G401.6 (cell line): ENCODE data around the gene MUC5AC.
"Not testable (repeated sequence)": the region's sequence is repeated elsewhere in the genome, so short reads cannot be mapped to it uniquely, and the experiment has no call there.

Experiments
- FAIRE-seq: peaks from 2 replicates; lab custom pipeline; 2012; peaks lifted over from hg19 to GRCh38; lab: Jason Lieb, UNC

MUC5AC gene

DNA sequence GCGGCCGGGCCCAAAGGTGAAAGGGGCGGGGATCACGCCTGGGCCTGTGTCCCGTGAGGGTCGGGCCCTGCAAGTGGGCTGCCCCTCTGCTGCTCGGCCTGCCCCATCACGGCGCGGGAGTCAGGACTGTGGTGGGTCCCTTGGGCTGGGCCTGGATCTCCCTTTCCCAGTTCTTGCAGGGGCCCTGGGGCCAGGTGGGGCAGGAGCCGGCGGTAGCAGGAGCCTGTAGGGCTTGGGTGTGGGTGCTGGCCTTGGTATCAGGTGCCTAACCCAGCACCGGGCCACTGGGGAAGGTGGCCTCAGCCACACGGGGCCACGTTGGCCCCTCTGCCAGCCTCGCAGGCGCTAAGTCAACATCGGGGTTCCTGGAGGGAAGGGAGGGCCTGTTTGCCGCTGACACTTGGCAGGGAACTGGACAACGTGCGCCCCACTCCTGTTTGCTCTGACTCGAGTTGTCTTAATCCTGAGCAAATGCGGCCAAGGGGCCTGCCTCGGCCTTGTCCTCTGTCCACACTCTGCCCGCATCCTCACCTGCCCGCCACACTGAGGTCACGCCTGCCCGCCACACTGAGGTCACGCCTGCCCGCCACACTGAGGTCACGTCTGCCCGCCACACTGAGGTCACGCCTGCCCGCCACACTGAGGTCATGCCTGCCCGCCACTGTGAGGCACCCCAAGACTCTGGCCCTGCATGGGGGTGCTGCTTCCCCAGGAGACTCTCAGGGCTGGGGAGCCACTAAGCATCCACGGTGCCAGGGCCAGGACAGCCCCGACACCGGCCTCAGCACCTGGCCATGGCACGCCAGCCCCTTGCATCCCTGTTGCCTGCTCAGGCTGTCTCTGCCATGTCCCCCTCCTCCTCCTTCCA, 50.9 kb downstream of the MUC5AC start:
- FAIRE-seq: no peak

DNA sequence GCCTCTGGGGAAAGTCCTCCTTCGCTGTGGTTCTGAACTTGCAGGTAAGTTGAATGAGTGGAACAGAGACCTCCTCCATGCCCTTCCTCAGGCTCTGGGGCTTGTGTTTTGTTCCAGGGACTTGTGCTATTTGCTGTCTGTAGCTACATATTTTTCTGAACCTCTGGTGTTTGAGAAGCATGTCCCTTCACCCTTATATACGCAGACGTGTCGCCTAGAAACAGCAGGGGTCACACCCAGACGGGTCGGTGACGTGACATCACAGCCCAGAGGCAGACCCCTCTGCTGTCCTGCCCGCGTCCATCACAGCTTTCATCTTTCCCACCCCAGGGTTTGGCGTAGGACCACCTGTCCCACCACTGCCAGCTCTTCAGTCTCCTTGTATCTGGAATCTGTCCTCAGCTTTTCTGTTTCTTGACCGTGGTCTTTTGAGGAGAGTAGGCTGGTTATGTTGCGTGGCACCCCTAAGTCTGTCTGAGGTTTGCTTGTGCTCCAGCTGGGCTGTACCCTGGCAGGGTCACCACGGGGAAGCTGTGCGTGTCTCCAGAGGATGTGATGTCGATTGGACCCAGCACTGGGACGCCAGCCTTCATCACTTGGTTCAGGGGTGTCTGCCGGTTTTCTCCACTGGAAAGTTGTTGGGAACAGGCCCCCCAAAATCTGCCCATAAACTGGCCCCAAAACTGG, 51.8 kb downstream of the MUC5AC start:
- FAIRE-seq: no peak

- FAIRE-seq: no peak
Observed at GRCh38 chr11:1211838-1212237, 54.1 kb downstream of the MUC5AC start.

DNA sequence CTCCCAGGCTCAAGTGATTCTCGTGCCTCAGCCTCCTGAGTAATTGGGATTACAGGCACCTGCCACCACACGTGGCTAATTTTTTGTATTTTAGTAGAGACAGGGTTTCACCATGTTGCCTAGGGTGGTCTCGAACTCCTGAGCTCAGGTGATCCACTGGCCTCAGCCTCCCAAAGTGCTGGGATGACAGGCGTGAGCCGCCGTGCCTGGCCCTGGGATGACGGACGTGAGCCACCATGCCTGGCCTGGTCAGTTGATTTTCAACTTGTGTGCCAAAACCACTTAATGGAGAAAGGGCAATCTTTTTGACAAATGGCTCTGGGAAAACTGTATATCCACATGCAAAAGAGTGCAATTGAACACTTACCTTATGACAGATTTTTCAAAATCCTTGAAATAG, 58.1 kb downstream of the MUC5AC start:
- FAIRE-seq: not testable (repeated sequence)

DNA sequence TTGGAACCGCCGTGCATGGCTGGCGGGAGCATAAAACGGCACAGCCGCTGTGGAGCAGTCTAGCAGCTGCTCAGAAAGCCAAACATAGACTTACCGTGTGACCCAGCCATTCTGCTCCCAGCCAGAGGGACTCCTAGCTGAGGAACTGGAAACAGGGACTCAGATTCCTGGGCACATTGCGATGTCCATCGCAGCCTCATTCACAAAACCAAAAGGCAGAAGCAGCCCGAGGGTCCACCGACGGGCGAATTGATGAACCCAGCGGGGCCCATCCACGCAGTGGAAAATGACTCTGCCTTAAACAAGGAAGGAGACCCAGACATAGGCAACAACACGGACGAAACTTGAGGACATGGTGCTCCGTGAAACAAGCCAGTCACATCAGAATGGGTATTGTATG, 59.4 kb downstream of the MUC5AC start:
- no peak for FAIRE-seq

GRCh38 chr11:1218256-1218787, 60.6 kb downstream of the MUC5AC start:
- FAIRE-seq: no peak

DNA sequence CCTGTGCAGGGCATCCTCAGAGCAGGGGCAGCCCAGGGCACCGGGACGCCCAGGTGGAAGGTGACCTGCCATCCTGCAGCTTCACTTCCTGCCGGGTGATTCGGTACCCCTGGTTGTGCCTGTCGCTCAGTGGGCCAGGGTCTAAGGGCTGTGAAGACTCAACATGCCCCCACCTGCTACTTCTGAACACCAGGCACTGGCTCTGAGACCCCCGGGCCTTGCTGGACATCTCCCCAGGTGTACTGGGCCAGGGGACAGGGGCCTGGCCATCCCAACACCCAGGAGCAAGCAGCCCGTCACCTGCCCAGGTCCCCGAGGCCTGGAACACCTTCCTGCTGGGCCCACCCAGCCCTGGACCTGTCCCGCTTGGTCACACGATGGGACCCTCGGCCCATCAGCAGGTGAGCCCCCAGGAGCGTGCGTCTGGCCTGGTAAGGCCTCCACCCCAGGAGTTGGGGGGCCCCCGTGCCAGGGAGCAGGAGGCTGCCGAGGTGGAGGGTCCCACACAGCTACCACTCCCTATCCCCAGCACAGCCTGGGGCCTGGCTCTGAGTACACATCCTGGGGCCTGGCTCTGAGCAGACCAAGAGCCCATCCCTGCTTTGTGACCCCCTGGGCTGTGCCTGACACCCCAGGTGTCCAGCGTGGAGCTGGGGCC, 61.2 kb downstream of the MUC5AC start:
- FAIRE-seq: no peak

- no peak for FAIRE-seq
Observed at GRCh38 chr11:1219446-1219833, 61.7 kb downstream of the MUC5AC start.

DNA sequence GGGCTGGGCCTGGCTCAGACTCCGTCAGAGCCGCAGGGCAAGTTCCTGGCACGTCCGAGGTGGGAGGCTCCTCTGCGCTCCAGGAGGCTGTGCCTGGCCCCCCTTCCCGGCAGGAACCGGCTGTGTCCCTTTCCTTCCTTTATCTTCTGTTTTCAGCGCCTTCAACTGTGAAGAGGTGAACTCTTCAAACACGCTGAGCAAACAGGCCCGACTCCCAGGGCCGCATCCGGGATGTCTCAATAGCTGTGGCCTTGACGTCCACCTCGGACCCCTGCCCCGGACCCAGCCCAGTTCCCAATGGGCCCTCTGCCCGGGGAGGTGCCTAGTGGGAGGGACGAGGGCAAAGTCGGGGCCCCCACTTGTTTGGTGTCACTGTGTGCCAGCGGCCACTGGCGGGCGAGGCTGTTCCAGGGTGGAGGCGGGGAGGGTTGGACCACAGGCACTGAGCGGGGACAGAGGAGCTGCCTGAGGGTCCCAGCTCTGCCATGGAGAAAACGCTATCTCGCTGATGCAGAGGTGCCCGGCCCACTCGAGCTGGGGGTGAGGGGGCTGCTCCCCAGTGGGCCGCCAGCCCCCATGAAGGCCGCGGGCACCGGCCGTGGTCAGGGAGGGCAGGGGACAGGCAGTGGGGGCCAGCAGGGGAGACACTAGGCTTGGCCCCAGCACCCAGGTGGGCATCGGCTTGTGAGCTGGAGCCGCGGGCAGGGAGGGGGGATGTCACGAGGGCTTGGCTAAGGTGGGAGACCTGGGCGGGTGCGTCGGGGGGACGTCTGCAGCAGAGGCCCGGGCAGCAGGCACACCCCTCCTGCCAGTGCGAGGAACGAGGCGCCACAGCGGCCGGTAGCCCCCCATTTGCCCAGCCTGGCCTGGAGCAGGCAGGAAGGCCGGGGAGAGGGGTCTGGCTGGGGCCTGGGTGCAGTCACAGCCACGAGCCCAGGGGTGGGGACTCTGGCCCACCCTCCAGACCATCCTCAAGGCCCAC, 62.4 kb downstream of the MUC5AC start:
- FAIRE-seq: no peak

GRCh38 chr11:1220941-1221721, 63.4 kb downstream of the MUC5AC start:
- no peak for FAIRE-seq

DNA sequence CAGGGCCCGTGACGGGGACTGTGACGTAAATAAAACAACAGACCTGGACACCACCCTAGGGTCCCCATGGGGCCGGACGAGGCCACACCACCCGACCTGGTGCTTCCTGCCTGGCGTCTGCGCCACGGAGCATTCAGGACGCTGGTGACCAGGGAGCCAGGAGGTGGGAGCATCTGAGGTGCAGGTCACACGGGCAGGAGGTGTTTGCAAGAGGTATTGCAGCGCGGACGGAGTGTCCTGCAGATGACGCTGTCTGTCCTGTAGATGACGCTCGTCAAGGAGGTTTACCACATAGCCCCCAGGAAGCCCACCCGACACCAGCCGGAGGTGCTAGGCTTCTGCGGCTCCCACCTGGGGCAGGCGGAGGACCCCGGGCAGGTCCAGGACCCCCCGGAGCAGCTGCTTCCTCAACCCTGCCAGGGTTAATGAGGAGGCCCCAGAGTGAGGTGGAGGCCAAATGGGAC, 64.1 kb downstream of the MUC5AC start:
- no peak for FAIRE-seq

- no peak for FAIRE-seq
Observed at GRCh38 chr11:1222491-1223345, 65.0 kb downstream of the MUC5AC start, which contains the start of gene MUC5B. MUC5B (plus strand) TSS chr11:1223066; CDS start chr11:1223124, 58 bp downstream.

- FAIRE-seq: no peak
Observed at GRCh38 chr11:1223346-1224110, 65.8 kb downstream of the MUC5AC start.

DNA sequence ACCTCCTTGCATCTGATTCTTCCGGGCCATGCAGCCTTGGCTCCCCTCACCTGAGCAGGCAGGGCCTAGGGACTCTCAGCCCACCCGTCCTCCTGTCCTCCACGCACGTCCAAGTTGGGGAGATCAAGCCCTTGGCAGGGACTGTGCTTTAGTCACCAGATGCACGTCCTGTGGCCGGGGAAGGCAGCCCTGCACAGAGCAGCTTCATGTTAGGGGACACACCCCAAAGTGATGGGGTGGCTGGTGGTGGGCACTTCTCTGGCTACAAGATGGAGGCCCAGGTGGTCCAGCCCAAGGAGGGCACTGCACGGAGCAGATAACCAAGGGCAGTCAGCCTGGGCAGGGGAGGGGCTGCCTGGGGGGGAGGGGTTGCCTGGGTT, 66.3 kb downstream of the MUC5AC start:
- FAIRE-seq: no peak

GRCh38 chr11:1224491-1225385, 67.0 kb downstream of the MUC5AC start:
- no peak for FAIRE-seq

GRCh38 chr11:1225386-1226225, 67.9 kb downstream of the MUC5AC start:
- FAIRE-seq: no peak
